HG02852 (cell line): ENCODE measurements around the gene IFNL4.
"Not testable (repeated sequence)": the region's sequence is repeated elsewhere in the genome, so short reads cannot be mapped to it uniquely, and the experiment has no call there.

Experiments used
- ATAC-seq: cut with Tn5 transposase; IDR thresholded peaks from one replicate; pipeline ENCODE4 v1.9.1; 2021; ENCODE audit warnings: mild to moderate bottlenecking, moderate library complexity; ENCODE audit not compliant: unreplicated experiment

IFNL4 gene

GRCh38 chr19:39230096-39230764, 18.4 kb downstream of the IFNL4 start:
- no peak for ATAC-seq

GRCh38 chr19:39224910-39225309, 23.7 kb downstream of the IFNL4 start:
- no peak for ATAC-seq

GRCh38 chr19:39223703-39224279, 24.9 kb downstream of the IFNL4 start:
- ATAC-seq: no peak

GRCh38 chr19:39219108-39219507, 29.5 kb downstream of the IFNL4 start:
- ATAC-seq: not testable (repeated sequence)

- no peak for ATAC-seq
Measured at GRCh38 chr19:39218230-39219007, 30.2 kb downstream of the IFNL4 start.

GRCh38 chr19:39217094-39217493, 31.6 kb downstream of the IFNL4 start:
- no peak for ATAC-seq

GRCh38 chr19:39215323-39215722, 33.3 kb downstream of the IFNL4 start:
- not testable (repeated sequence) for ATAC-seq

GRCh38 chr19:39212375-39212742, 36.3 kb downstream of the IFNL4 start:
- ATAC-seq: no peak

GRCh38 chr19:39211731-39212374, 36.8 kb downstream of the IFNL4 start:
- no peak for ATAC-seq

- no peak for ATAC-seq
Measured at GRCh38 chr19:39209196-39209595, 39.5 kb downstream of the IFNL4 start.

- no peak for ATAC-seq
Measured at GRCh38 chr19:39208175-39208795, 40.4 kb downstream of the IFNL4 start.

- ATAC-seq: no peak
Measured at GRCh38 chr19:39207293-39207836, 41.3 kb downstream of the IFNL4 start.

GRCh38 chr19:39206122-39206521, 42.5 kb downstream of the IFNL4 start:
- ATAC-seq: no peak

- ATAC-seq: no peak
Measured at GRCh38 chr19:39205449-39205764, 43.2 kb downstream of the IFNL4 start.

- no peak for ATAC-seq
Measured at GRCh38 chr19:39203372-39204341, 45.0 kb downstream of the IFNL4 start, which contains the start of gene SYCN. Gene SYCN (minus strand): TSS chr19:39204263. CDS start chr19:39204254, 9 bp downstream.

- no peak for ATAC-seq
Measured at GRCh38 chr19:39202998-39203355, 45.7 kb downstream of the IFNL4 start.

- no peak for ATAC-seq
Measured at GRCh38 chr19:39200803-39201115, 47.9 kb downstream of the IFNL4 start.

- ATAC-seq: no peak
Measured at GRCh38 chr19:39200066-39200802, 48.4 kb downstream of the IFNL4 start.

GRCh38 chr19:39199025-39199424, 49.6 kb downstream of the IFNL4 start:
- no peak for ATAC-seq
